OCI-LY3 (cell line): ENCODE measurements around the gene ITPR1.

ENCODE experiments used
- H2AFZ ChIP-seq: fragments of 200-600, 300-600 bp; shearing (Covaris generic); 2 replicates; pipeline ENCODE4 v1.6.0; 2014; ENCODE audit warnings: antibody characterized with exemption, low read depth, low read length
- H3K27ac ChIP-seq: fragments of 200-600, 300-600 bp; sonication (generic); 2 replicates; pipeline ENCODE4 v1.5.1; 2014; ENCODE audit warnings: mild to moderate bottlenecking, low read length, moderate library complexity, mixed read lengths
- H3K27me3 ChIP-seq: fragments of 200-600, 300-600 bp; sonication (generic); 2 replicates; pipeline ENCODE4 v1.6.1; 2014; ENCODE audit warnings: low read depth, low read length, mixed read lengths
- H3K36me3 ChIP-seq: fragments of 200-600, 300-600 bp; sonication (generic); replicated peaks from 2 replicates; pipeline ENCODE3; 2014; ENCODE audit warnings: low read depth, low read length, mixed read lengths
- H3K4me1 ChIP-seq: fragments of 300-600, 200-600 bp; sonication (generic); 2 replicates; pipeline ENCODE4 v1.6.1; 2014; ENCODE audit warnings: low read length, mixed read lengths
- H3K4me2 ChIP-seq: fragments of 200-600, 300-600 bp; sonication (generic); 2 replicates; pipeline ENCODE4 v1.6.1; 2014; ENCODE audit warnings: low read length, mixed read lengths
- H3K4me3 ChIP-seq: fragments of 300-600, 200-600 bp; sonication (generic); 2 replicates; pipeline ENCODE4 v1.5.1; 2014; ENCODE audit warnings: antibody characterized with exemption, mild to moderate bottlenecking, low read length, moderate library complexity
- H3K79me2 ChIP-seq: fragments of 300-600, 200-600 bp; shearing (Covaris generic); 2 replicates; pipeline ENCODE4 v1.6.1; 2014; ENCODE audit warnings: mild to moderate bottlenecking, low read length, mixed read lengths
- H3K9ac ChIP-seq: fragments of 300-600, 200-600 bp; shearing (Covaris generic); 2 replicates; pipeline ENCODE4 v1.6.0; 2014; ENCODE audit warnings: mild to moderate bottlenecking, low read length, moderate library complexity
- H3K9me3 ChIP-seq: fragments of 200-600, 300-600 bp; shearing (Covaris generic); 2 replicates; pipeline ENCODE4 v1.6.1; 2014; ENCODE audit warnings: low read length, mixed read lengths; ENCODE audit not compliant: insufficient read depth
- H4K20me1 ChIP-seq: fragments of 200-600, 300-600 bp; sonication (generic); 2 replicates; pipeline ENCODE4 v1.6.1; 2016; ENCODE audit warnings: low read length, mixed read lengths; ENCODE audit not compliant: insufficient read depth
- EZH2phosphoT487 ChIP-seq: fragments of 200-600 bp; shearing (Covaris generic); IDR thresholded peaks from 2 replicates; pipeline ENCODE4 v1.6.1; 2018; ENCODE audit warnings: antibody characterized with exemption, mixed run types, low read depth
- TF ChIP-seq, protein P1 (sequence below): fragments of 200-600, 300-600 bp; sonication (generic); IDR thresholded peaks from 2 replicates; pipeline ENCODE4 v1.5.1; 2014; ENCODE audit warnings: antibody characterized with exemption, low read length, low read depth

Gene ITPR1

GRCh38 chr3:4791358-4791757 lies 298.2 kb downstream of the ITPR1 start:
- Histone ChIP-seq H3K4me2 (no peak overlapping the region), H4K20me1 (no peaks in the 10 kb centered on the region), H3K79me2 (no peaks in the 10 kb centered on the region), H3K4me1 (no peaks in the 10 kb centered on the region), H3K9me3 (no peaks in the 10 kb centered on the region), H3K36me3 (no peaks in the 10 kb centered on the region), H3K27me3 (no peaks in the 10 kb centered on the region), H3K27ac (no peak overlapping the region), H3K9ac (no peak overlapping the region), H2AFZ (no peak overlapping the region), H3K4me3 (no peak overlapping the region)
- TF ChIP-seq, protein P1, sequence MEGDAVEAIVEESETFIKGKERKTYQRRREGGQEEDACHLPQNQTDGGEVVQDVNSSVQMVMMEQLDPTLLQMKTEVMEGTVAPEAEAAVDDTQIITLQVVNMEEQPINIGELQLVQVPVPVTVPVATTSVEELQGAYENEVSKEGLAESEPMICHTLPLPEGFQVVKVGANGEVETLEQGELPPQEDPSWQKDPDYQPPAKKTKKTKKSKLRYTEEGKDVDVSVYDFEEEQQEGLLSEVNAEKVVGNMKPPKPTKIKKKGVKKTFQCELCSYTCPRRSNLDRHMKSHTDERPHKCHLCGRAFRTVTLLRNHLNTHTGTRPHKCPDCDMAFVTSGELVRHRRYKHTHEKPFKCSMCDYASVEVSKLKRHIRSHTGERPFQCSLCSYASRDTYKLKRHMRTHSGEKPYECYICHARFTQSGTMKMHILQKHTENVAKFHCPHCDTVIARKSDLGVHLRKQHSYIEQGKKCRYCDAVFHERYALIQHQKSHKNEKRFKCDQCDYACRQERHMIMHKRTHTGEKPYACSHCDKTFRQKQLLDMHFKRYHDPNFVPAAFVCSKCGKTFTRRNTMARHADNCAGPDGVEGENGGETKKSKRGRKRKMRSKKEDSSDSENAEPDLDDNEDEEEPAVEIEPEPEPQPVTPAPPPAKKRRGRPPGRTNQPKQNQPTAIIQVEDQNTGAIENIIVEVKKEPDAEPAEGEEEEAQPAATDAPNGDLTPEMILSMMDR = no peak
- no peak for TF ChIP-seq EZH2phosphoT487

GRCh38 chr3:4793311-4793710 lies 300.2 kb downstream of the ITPR1 start:
- TF ChIP-seq EZH2phosphoT487 = no peak
- TF ChIP-seq, protein P1 = no peak
- Histone ChIP-seq H2AFZ (no peak overlapping the region), H3K27me3 (peaks cover 11% of the 10 kb centered on the region), H3K4me3 (no peak overlapping the region), H3K9ac (no peak overlapping the region), H3K79me2 (no peaks in the 10 kb centered on the region), H3K4me1 (no peaks in the 10 kb centered on the region), H4K20me1 (no peaks in the 10 kb centered on the region), H3K36me3 (no peaks in the 10 kb centered on the region), H3K4me2 (no peak overlapping the region), H3K27ac (no peak overlapping the region), H3K9me3 (no peaks in the 10 kb centered on the region)

DNA sequence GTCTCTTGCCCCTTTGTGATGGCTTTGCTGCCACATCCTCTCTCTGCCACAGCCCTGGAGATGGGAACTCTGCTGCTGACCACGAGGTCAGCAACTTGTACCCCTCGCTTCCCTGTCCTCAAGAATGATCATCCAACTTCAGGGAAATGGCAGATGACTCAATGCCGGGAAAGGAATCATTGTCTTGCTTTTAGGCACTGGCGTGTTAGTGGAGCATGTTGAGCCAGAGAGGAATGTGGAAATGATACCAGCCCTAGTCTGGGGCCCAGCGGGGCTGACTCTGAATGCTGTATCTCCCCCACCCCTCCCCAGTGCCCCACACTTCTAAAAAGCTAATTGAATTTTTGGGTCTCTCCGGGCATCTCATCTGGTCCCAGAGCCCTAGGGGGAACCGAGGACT lies 301.2 kb downstream of the ITPR1 start:
- Histone ChIP-seq H3K79me2 (no peaks in the 10 kb centered on the region), H3K4me1 (no peaks in the 10 kb centered on the region), H3K9ac (no peak overlapping the region), H4K20me1 (no peaks in the 10 kb centered on the region), H3K36me3 (no peaks in the 10 kb centered on the region), H3K4me2 (no peak overlapping the region), H3K27me3 (peaks cover 16% of the 10 kb centered on the region), H3K9me3 (no peaks in the 10 kb centered on the region), H3K27ac (no peak overlapping the region), H2AFZ (no peak overlapping the region), H3K4me3 (no peak overlapping the region)
- TF ChIP-seq, protein P1 = no peak
- no peak for TF ChIP-seq EZH2phosphoT487

GRCh38 chr3:4794798-4795197 lies 301.6 kb downstream of the ITPR1 start:
- Histone ChIP-seq H3K27ac (no peak overlapping the region), H2AFZ (no peak overlapping the region), H3K4me3 (no peak overlapping the region), H4K20me1 (no peaks in the 10 kb centered on the region), H3K4me1 (no peaks in the 10 kb centered on the region), H3K4me2 (no peak overlapping the region), H3K9ac (no peak overlapping the region), H3K79me2 (no peaks in the 10 kb centered on the region), H3K9me3 (no peaks in the 10 kb centered on the region), H3K27me3 (peaks cover 16% of the 10 kb centered on the region), H3K36me3 (no peaks in the 10 kb centered on the region)
- TF ChIP-seq, protein P1 = no peak
- no peak for TF ChIP-seq EZH2phosphoT487
